Transverse colon (tissue), 4 donors: Measurements from ENCODE around the gene WDFY2. TPM values are rescaled to one million over a fixed set of nuclear protein-coding genes. Genes with fewer than 3 reads are reported as not detected.

Experiments
- DNase-seq: peaks from one replicate; pipeline ENCODE4 v3.0.0-alpha.2; 2019
- H3K27ac ChIP-seq, 4 donors: fragments of 200-600 bp; sonication (generic); 2 replicates each; pipeline ENCODE4 v1.5.1; 2016 to 2018; ENCODE audit warnings: inconsistent platforms in 4 of 4
- H3K27me3 ChIP-seq: fragments of 200-600 bp; sonication (generic); 2 replicates; pipeline ENCODE4 v1.5.1; 2017; ENCODE audit warnings: inconsistent platforms
- H3K36me3 ChIP-seq, 4 donors: fragments of 200-600 bp; sonication (generic); 2 replicates each; pipeline ENCODE4 v1.5.1; 2017 to 2019; ENCODE audit warnings: inconsistent platforms in 4 of 4
- H3K4me1 ChIP-seq, 4 donors: fragments of 200-600 bp; sonication (generic); 2 replicates each; pipeline ENCODE4 v1.5.1; 2017 to 2020; ENCODE audit warnings: inconsistent platforms in 4 of 4
- H3K4me3 ChIP-seq, 4 donors: fragments of 200-600 bp; sonication (generic); 1 replicate in 1 of 4; 2 replicates in 3 of 4; pipeline versions ENCODE4 v1.5.1 to v1.6.1; 2017 to 2019; ENCODE audit warnings: inconsistent platforms in 4 of 4
- H3K9me3 ChIP-seq, 2 donors: fragments of 200-600 bp; sonication (generic); 2 replicates each; pipeline ENCODE4 v1.5.1; 2017 to 2019; ENCODE audit warnings: inconsistent platforms in 2 of 2
- CTCF ChIP-seq, 5 experiments: fragments of 200-600 bp in 3 of 5; fragments of 450-650 bp in 2 of 5; sonication (generic) in 3 of 5; IDR thresholded peaks; 1 replicate in 2 of 5; 2 replicates in 3 of 5; pipeline ENCODE4 v1.5.1; 2016 to 2017; ENCODE audit warnings: antibody characterized with exemption in 5 of 5, inconsistent platforms in 3 of 5, mild to moderate bottlenecking in 2 of 5, moderate library complexity in 1 of 5
- EP300 ChIP-seq: sonication (generic); formaldehyde crosslinking; IDR thresholded peaks from one replicate; pipeline ENCODE4 v1.6.1; 2017; ENCODE audit warnings: antibody characterized with exemption, low read depth
- POLR2A ChIP-seq: fragments of 450-650 bp; IDR thresholded peaks from one replicate; pipeline ENCODE4 v1.6.1; 2016; ENCODE audit warnings: antibody characterized with exemption, mild to moderate bottlenecking, moderate library complexity
- POLR2AphosphoS5 ChIP-seq, 3 donors: sonication (generic); formaldehyde crosslinking; IDR thresholded peaks; one replicate each; pipeline ENCODE4 v1.6.1; 2016; ENCODE audit warnings: antibody characterized with exemption in 3 of 3
- WGBS, 2 donors: methylation state at CpG; one replicate each; pipeline ENCODE4 v1.1.5; 2018; ENCODE audit warnings: low coverage in 1 of 2; 5-methylcytosine and 5-hydroxymethylcytosine counted together
- in situ Hi-C, 4 donors: fragments of 200-750 bp; cut with MboI; loops; one replicate each; pipeline versions ENCODE4 v1.15.0 to v1.15.1; 2017; ENCODE audit warnings: low sequenced_read_pairs in 3 of 4, low pct_ligation_motif_present in 1 of 4, low pct_unique_long_range_greater_than_20kb in 1 of 4
- intact Hi-C: fragments of 100-400 bp; cut with DNase I; formaldehyde crosslinking; loops from one replicate; pipeline ENCODE4 v1.15.1; 2023; ENCODE audit warnings: low total_unique reads
- small RNA-seq, 4 donors: library from RNA; depleted of rRNA; stranded (forward); fragments of <200 nt; gene quantifications; one replicate each; pipeline ENCODE3, GENCODE V24; 2016
- total RNA-seq, 4 donors: library from RNA; depleted of rRNA; stranded (reverse); fragments of >200 nt; gene quantifications; one replicate each; pipeline ENCODE4 v1.1.0, GENCODE V29; 2016

WDFY2 gene
- total RNA-seq, 4 donors from 2014 or later, result 2.4 to 12.3 (median 6.7) TPM

- 40 to 48% methylated on average over 1 to 11 of the region's 11 CpGs for WGBS, 2 donors
- Histone ChIP-seq H3K27me3 (no peaks in the 10 kb centered on the region), H3K36me3 (no peaks in the 10 kb centered on the region), H3K4me1 (peaks cover 5 to 13% (median 10%) of the 10 kb centered on the region in 4 donors), H3K9me3 (no peaks in the 10 kb centered on the region), H3K4me3 (no peak overlapping the region), H3K27ac (no peak overlapping the region)
- no peak for DNase-seq
- TF ChIP-seq CTCF (IDR thresholded peaks at IDR 0.05) (no peak), POLR2A (no peak), EP300 (no peak), POLR2AphosphoS5 (IDR thresholded peaks at IDR 0.05) (no peak)
- in situ Hi-C loops, result loop anchor here in 1 of 4 donors (25.0 kb wide), 2 partner anchors 321 to 621 kb away; partner anchors contain the start of gene NEK5
- intact Hi-C loops, result no loop called here
Measured at GRCh38 chr13:51815848-51816247, 231.6 kb downstream of the WDFY2 start.

GRCh38 chr13:51816604-51817249, 232.5 kb downstream of the WDFY2 start:
- no peak for TF ChIP-seq CTCF (IDR thresholded peaks at IDR 0.05)
- no peak for TF ChIP-seq EP300
- TF ChIP-seq POLR2AphosphoS5 (IDR thresholded peaks at IDR 0.05), result no peak
- TF ChIP-seq POLR2A, result no peak
- no peaks in the 10 kb centered on the region for H3K27me3 ChIP-seq
- H3K27ac ChIP-seq, result no peak overlapping the region
- intact Hi-C loops (no loop called here), in situ Hi-C loops (loop anchor here in 1 of 4 donors (25.0 kb wide), 2 partner anchors 321 to 621 kb away; partner anchors contain the start of gene NEK5)
- H3K36me3 ChIP-seq, result no peaks in the 10 kb centered on the region
- no peak overlapping the region for H3K4me3 ChIP-seq
- 75 to 86% methylated on average over 15 to 19 of the region's 19 CpGs for WGBS, 2 donors
- no peak for DNase-seq
- peaks cover 5 to 13% (median 10%) of the 10 kb centered on the region in 4 donors for H3K4me1 ChIP-seq
- no peaks in the 10 kb centered on the region for H3K9me3 ChIP-seq

Small RNA genes within 50 kb of the gene (small RNA-seq; reads per million reads assigned to genes)
- gene MIR4703 (0 reads per million in 4 donors), gene RN7SL413P (0 reads per million in 4 donors), gene RNU6-65P (0 reads per million in 4 donors), gene RNY1P6 (0 reads per million in 4 donors)

Other genes starting within 250 kb of the WDFY2 start
- gene SERPINE3, start 244.8 kb upstream of the WDFY2 start, total RNA-seq, result not detected
- 10 to 100 TPM; 15.3 to 37.0 (median 25.2) TPM for gene INTS6, start 131.4 kb upstream of the WDFY2 start, total RNA-seq
- gene DHRS12, start 219.7 kb downstream of the WDFY2 start, total RNA-seq, result 10 to 100 TPM in 3 of 4 donors, 1 to 10 TPM in 1; 5.2 to 17.8 (median 13.5) TPM